HFF-Myc (cell line): ENCODE measurements around the gene C2orf76.
"Not testable (repeated sequence)": the region's sequence is repeated elsewhere in the genome, so short reads cannot be mapped to it uniquely, and the experiment has no call there.

Experiments used
- DNase-seq: peaks from one replicate; pipeline ENCODE4 v3.0.0-alpha.2; 2011; ENCODE audit warnings: low read depth; ENCODE audit errors: extremely low read depth
- H3K4me3 ChIP-seq: replicated peaks from 2 replicates; pipeline ENCODE4 v1.5.1; 2011; ENCODE audit warnings: low read depth, mild to moderate bottlenecking, control low read depth, low read length
- CTCF ChIP-seq: IDR thresholded peaks from 2 replicates; pipeline ENCODE4 v1.5.1; 2012; ENCODE audit warnings: mild to moderate bottlenecking, low read depth, low read length, control low read depth; ENCODE audit errors: missing control alignments

Gene C2orf76

GRCh38 chr2:119377993-119378345 is 11.3 kb upstream of the C2orf76 start:
- TF ChIP-seq CTCF: no peak
- no peak overlapping the region for H3K4me3 ChIP-seq
- no peak for DNase-seq

- TF ChIP-seq CTCF: no peak
- DNase-seq: no peak
- H3K4me3 ChIP-seq: no peak overlapping the region
Observed at GRCh38 chr2:119377294-119377992, 10.8 kb upstream of the C2orf76 start.

- DNase-seq: no peak
- TF ChIP-seq CTCF: no peak
Observed at GRCh38 chr2:119376810-119377209, 10.2 kb upstream of the C2orf76 start.

GRCh38 chr2:119376406-119376805 is 9.8 kb upstream of the C2orf76 start:
- DNase-seq, H3K4me3 ChIP-seq: not testable (repeated sequence)

More at GRCh38 chr2:119376810-119377209, 10.2 kb upstream of the C2orf76 start:
- no peak overlapping the region for H3K4me3 ChIP-seq

GRCh38 chr2:119373907-119374745 is 7.5 kb upstream of the C2orf76 start:
- H3K4me3 ChIP-seq, DNase-seq: not testable (repeated sequence)

- no peak overlapping the region for H3K4me3 ChIP-seq
- DNase-seq: no peak
- no peak for TF ChIP-seq CTCF
Observed at GRCh38 chr2:119372778-119373568, 6.3 kb upstream of the C2orf76 start.

- TF ChIP-seq CTCF: no peak
- no peak for DNase-seq
- no peak overlapping the region for H3K4me3 ChIP-seq
Observed at GRCh38 chr2:119371111-119371510, 4.5 kb upstream of the C2orf76 start.
